ENCODE measurements around the gene YWHAB. TPM values are rescaled to one million over a fixed set of nuclear protein-coding genes. Genes with fewer than 3 reads are reported as not detected.

Gene YWHAB
- 58.8 and 140 TPM in 2 replicates for total RNA-seq

GRCh38 chr20:44885392-44886265 lies at the start of gene YWHAB:
Gene YWHAB, plus strand, starts transcription at chr20:44885705. Its CDS starts 15,829 bp downstream, at chr20:44901534.

DNA sequence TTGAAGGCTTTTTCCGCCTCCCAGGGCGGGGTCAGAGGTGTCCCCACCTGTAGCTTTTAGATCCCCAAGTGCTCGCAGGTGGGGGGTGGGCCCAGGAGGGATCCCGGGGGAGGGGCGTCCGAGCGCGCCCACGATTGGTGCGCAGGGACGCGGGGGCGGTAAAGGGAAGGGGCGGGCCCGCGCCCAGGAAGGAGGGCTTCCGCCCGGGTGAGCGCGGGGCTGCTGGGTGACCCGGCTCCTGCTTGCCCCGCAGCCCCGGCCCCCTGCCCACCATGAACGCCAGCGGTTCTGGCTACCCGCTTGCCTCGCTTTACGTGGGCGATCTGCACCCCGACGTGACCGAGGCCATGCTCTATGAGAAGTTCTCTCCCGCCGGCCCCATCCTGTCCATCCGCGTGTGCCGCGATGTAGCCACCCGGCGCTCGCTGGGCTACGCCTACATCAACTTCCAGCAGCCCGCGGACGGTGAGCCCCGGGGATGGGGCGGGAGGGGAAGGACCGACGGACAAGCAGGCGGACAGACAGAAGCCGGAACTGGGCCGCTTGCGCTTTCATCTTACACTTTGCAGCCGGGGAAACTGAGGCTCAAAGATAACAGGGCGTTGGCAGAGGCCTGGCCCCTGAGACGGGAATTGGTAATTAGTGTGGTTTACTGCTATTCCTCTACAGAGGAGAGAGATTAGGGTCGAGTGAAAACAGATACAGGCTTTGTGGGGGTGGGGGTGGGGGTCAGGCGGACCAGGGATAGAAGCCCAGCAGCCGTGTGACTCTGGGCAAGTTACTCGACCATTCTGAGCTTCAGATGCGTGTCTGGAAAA lies 24.6 kb downstream of the YWHAB start, which contains the start of gene PABPC1L:
TSS of gene PABPC1L (plus strand) at position 189 of the 818 bp plus-strand sequence. CDS start at position 273, 84 bp downstream.

Other genes starting within 250 kb of the YWHAB start
- 9.9 and 26.8 TPM in 2 replicates for gene ADA, start 234.0 kb upstream of the YWHAB start, total RNA-seq
- gene CCN5, start 170.3 kb upstream of the YWHAB start, total RNA-seq = not detected in 2 replicates
- gene KCNK15, start 139.8 kb upstream of the YWHAB start, total RNA-seq = 0.14 and 0.34 TPM in 2 replicates
- not detected in 2 replicates for gene RIMS4, start 75.2 kb upstream of the YWHAB start, total RNA-seq
- 6.8 and 21.9 TPM in 2 replicates for gene PABPC1L, start 24.4 kb downstream of the YWHAB start, total RNA-seq
- 16.7 and 18.5 TPM in 2 replicates for gene TOMM34, start 74.7 kb downstream of the YWHAB start, total RNA-seq
- gene STK4, start 80.8 kb downstream of the YWHAB start, total RNA-seq = 43.4 and 48.1 TPM in 2 replicates
- 0.64 and 1.0 TPM in 2 replicates for gene KCNS1, start 215.4 kb downstream of the YWHAB start, total RNA-seq
- gene WFDC5, start 229.5 kb downstream of the YWHAB start, total RNA-seq = 0.64 and 8.2 TPM in 2 replicates
- gene WFDC12, start 238.8 kb downstream of the YWHAB start, total RNA-seq = 8.9 TPM in 1 of 2 replicates, not detected in the other

All from nasal cavity respiratory epithelium epithelial cell of viscerocranial mucosa (primary cell).